A673 (cell line): ENCODE data around the gene SLC16A11. TPM values are rescaled to one million over a fixed set of nuclear protein-coding genes. Genes with fewer than 3 reads are reported as not detected.
"Not testable (repeated sequence)": the region's sequence is repeated elsewhere in the genome, so short reads cannot be mapped to it uniquely, and the experiment has no call there.

Experiments used
- Bru-seq: library from RNA; stranded (reverse); fragments of 400-500 nt; gene quantifications from one replicate; lab custom pipeline; 2021; lab: Mats Ljungman, UMichigan
- BruChase-seq, 2 experiments: library from RNA; stranded (reverse); fragments of 400-500 nt; gene quantifications; one replicate each; lab custom pipeline; 2021; lab: Mats Ljungman, UMichigan
- BruUV-seq: library from RNA; stranded (reverse); fragments of 400-500 nt; replicated peaks from 2 replicates; lab custom pipeline; 2021; lab: Mats Ljungman, UMichigan
- CTCF ChIA-PET: fragments of 300-600 bp; sonication (Branson Sonifier 250); formaldehyde crosslinking; loops from one replicate; lab custom pipeline; 2022; ENCODE audit warnings: antibody characterized with exemption; lab: Charles Lee
- POLR2A ChIA-PET: fragments of 300-600 bp; sonication (Branson Sonifier 250); formaldehyde crosslinking; loops from one replicate; lab custom pipeline; 2022; ENCODE audit warnings: antibody characterized with exemption; ENCODE audit not compliant: low non-redundant PET; lab: Charles Lee
- DNase-seq: peaks from one replicate; pipeline ENCODE4 v3.0.0-alpha.2; 2015; ENCODE audit warnings: low spot score
- H3K27ac ChIP-seq: fragments of 200-600 bp; sonication (generic); 2 replicates; pipeline ENCODE4 v1.5.1; 2016; ENCODE audit warnings: mixed run types, low read depth, mild to moderate bottlenecking, mixed read lengths, antibody characterized with exemption, low read length; ENCODE audit not compliant: poor library complexity, severe bottlenecking
- H3K27me3 ChIP-seq: fragments of 200-600 bp; sonication (generic); replicated peaks from 2 replicates; pipeline ENCODE4 v1.6.1; 2017; ENCODE audit warnings: mixed run types, low read depth, mild to moderate bottlenecking, mixed read lengths, antibody characterized with exemption, low read length; ENCODE audit not compliant: insufficient read depth, poor library complexity
- H3K36me3 ChIP-seq: fragments of 200-600 bp; sonication (generic); 2 replicates; pipeline ENCODE4 v1.6.1; 2016; ENCODE audit warnings: mixed run types, mild to moderate bottlenecking, mixed read lengths, antibody characterized with exemption, low read length; ENCODE audit not compliant: insufficient read depth, poor library complexity, severe bottlenecking
- H3K4me1 ChIP-seq: fragments of 200-600 bp; sonication (generic); 2 replicates; pipeline ENCODE4 v1.6.1; 2017; ENCODE audit warnings: mixed run types, mild to moderate bottlenecking, mixed read lengths, antibody characterized with exemption, low read length; ENCODE audit not compliant: insufficient read depth, poor library complexity, severe bottlenecking
- H3K4me3 ChIP-seq: fragments of 200-600 bp; sonication (generic); 2 replicates; pipeline ENCODE4 v1.5.1; 2016; ENCODE audit warnings: low read depth, mixed run types, mild to moderate bottlenecking, mixed read lengths, low read length; ENCODE audit not compliant: poor library complexity, severe bottlenecking
- H3K9me3 ChIP-seq: fragments of 200-600 bp; sonication (generic); 2 replicates; pipeline ENCODE4 v1.6.1; 2016; ENCODE audit warnings: mixed run types, low read depth, mild to moderate bottlenecking, mixed read lengths, antibody characterized with exemption, low read length; ENCODE audit not compliant: poor library complexity, severe bottlenecking
- EZH2 ChIP-seq: fragments of 200-600 bp; sonication (generic); IDR thresholded peaks from 2 replicates; pipeline ENCODE4 v1.6.1; 2017; ENCODE audit warnings: borderline replicate concordance, low read depth, mild to moderate bottlenecking, mixed read lengths, antibody characterized with exemption, low read length; ENCODE audit not compliant: poor library complexity, severe bottlenecking
- intact Hi-C: fragments of 100-400 bp; cut with micrococcal nuclease; formaldehyde crosslinking; loops from one replicate; pipeline ENCODE4 v1.10.0; 2022; ENCODE audit not compliant: unreplicated experiment
- long read RNA-seq: library from polyadenylated mRNA; stranded (forward); transcript quantifications from one replicate; pipeline ENCODE4 v2.0.0, GENCODE V29; 2022
- total RNA-seq: library from RNA; stranded (reverse); gene quantifications from 2 replicates; pipeline ENCODE4 v1.2.3, GENCODE V29; 2021
- TF ChIP-seq, protein P1 (sequence below): fragments of 300-800, 200-600 bp; sonication (generic); conservative IDR thresholded peaks from 2 replicates; pipeline ENCODE4 v1.5.1; 2017; ENCODE audit warnings: low read depth, mild to moderate bottlenecking, antibody characterized with exemption, low read length, moderate library complexity, mixed read lengths

SLC16A11 gene
- total RNA-seq (0.47 and 1.3 TPM in 2 replicates), Bru-seq, nascent RNA (percentile 33 among the genes with signal in this experiment), BruChase-seq, experiment 1, labeled RNA remaining after a 2-hour chase (not detected), BruChase-seq, experiment 2, labeled RNA remaining after a 6-hour chase (percentile 2 among the genes with signal in this experiment)
- long read RNA-seq, partial matches to known transcripts = 2 of 2 reads
- long read RNA-seq, other reads (novel, unspliced or antisense) = 0 of 2 reads

DNA sequence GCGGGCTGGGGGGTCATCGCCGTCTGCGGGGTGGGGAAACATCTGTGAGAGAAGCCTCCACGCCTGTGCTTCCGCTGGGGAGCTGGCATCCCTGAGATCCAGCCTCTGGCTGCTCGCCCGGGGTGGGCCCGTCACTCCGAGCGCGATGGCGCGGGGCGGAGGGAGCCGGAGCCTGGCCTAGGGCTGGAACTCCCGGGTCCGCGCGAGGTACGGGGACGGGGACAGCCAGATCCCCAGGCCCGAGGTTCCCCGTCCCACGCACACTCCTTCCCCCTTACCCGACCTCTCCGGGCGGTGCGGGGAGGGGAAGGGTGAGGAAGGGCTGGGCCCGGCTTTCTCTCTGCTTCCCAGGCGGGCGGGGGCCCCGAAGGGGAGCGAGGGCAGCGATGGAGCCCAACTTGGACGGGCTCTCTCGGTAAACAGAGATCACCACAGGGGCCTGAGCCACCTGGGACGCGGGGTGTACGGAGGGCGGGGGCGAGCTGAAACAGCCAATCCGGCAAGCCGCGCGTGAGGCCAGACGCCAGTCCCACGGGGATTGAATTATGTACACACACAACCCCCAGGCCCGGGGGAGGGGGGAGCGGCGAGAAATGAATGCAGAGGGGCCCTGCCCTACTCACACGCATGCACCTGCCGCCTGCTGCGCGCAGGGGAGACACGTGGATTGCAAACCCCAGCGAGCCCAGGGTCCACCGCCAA, at the start of gene SLC16A11:
TSS of gene SLC16A11 (minus strand) at position 596 of the 702 bp plus-strand sequence. CDS start at position 17, 579 bp downstream.
- CTCF ChIA-PET = interaction anchor here (0.8 to 2.9 kb wide), 2 partner anchors 89 to 92 kb away, joined by 7 to 10 read pairs; no protein-coding TSS in a partner anchor
- intact Hi-C loops = loop anchor here (10.0 kb wide), 1 partner anchor 641 kb away; the partner anchor contains the start of genes TP53 and WRAP53
- Histone ChIP-seq H3K36me3 (no peaks in the 10 kb centered on the region), H3K27ac (peak within 1 kb of the TSS; percentile 34), H3K4me1 (peaks cover 20% of the 10 kb centered on the region), H3K4me3 (peak within 1 kb of the TSS; percentile 54), H3K9me3 (no peaks in the 10 kb centered on the region), H3K27me3 (no peaks in the 10 kb centered on the region)
- peak; percentile 65 for DNase-seq
- no peak for TF ChIP-seq EZH2
- TF ChIP-seq, protein P1, sequence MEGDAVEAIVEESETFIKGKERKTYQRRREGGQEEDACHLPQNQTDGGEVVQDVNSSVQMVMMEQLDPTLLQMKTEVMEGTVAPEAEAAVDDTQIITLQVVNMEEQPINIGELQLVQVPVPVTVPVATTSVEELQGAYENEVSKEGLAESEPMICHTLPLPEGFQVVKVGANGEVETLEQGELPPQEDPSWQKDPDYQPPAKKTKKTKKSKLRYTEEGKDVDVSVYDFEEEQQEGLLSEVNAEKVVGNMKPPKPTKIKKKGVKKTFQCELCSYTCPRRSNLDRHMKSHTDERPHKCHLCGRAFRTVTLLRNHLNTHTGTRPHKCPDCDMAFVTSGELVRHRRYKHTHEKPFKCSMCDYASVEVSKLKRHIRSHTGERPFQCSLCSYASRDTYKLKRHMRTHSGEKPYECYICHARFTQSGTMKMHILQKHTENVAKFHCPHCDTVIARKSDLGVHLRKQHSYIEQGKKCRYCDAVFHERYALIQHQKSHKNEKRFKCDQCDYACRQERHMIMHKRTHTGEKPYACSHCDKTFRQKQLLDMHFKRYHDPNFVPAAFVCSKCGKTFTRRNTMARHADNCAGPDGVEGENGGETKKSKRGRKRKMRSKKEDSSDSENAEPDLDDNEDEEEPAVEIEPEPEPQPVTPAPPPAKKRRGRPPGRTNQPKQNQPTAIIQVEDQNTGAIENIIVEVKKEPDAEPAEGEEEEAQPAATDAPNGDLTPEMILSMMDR = no peak
- BruUV-seq = no TSS peak
- POLR2A ChIA-PET = no interaction called here

- H3K27me3 ChIP-seq, H3K4me3 ChIP-seq, CTCF ChIA-PET, H3K36me3 ChIP-seq, POLR2A ChIA-PET, H3K4me1 ChIP-seq, BruUV-seq, DNase-seq, H3K9me3 ChIP-seq, intact Hi-C loops, H3K27ac ChIP-seq: not testable (repeated sequence)
Measured at GRCh38 chr17:7091311-7092005, 47.6 kb upstream of the SLC16A11 start.

GRCh38 chr17:7089570-7089969, 45.7 kb upstream of the SLC16A11 start:
- H3K27ac ChIP-seq, H3K9me3 ChIP-seq, CTCF ChIA-PET, H3K27me3 ChIP-seq, H3K36me3 ChIP-seq, POLR2A ChIA-PET, H3K4me1 ChIP-seq, intact Hi-C loops, BruUV-seq, DNase-seq, H3K4me3 ChIP-seq: not testable (repeated sequence)

DNA sequence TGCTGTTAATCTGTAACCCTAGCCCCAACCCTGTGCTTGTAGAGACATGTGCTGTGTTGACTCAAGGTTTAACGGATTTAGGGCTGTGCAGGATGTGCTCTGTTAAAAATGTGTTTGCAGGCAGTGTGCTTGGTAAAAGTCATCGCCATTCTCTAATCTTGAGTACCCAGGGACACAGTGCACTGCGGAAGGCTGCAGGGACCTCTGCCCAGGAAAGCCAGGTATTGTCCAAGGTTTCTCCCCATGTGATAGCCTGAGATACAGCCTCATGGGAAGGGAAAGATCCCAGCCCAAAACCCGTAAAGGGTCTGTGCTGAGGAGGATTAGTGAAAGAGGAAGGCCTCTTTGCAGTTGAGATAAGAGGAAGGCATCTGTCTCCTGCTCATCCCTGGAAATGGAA, 44.5 kb upstream of the SLC16A11 start:
- H3K4me1 ChIP-seq, H3K27ac ChIP-seq, H3K36me3 ChIP-seq, H3K9me3 ChIP-seq, BruUV-seq, CTCF ChIA-PET, DNase-seq, intact Hi-C loops, H3K4me3 ChIP-seq, H3K27me3 ChIP-seq, POLR2A ChIA-PET: not testable (repeated sequence)
